Ectodermal cell (in vitro differentiated cells): ENCODE results near the gene CEMIP2.
A peak's percentile ranks its signal among the peaks of the same experiment; 100 is the strongest.

Experiments used
- H3K27ac ChIP-seq: 2 replicates; pipeline ENCODE4 v1.7.0; 2013; ENCODE audit warnings: mild to moderate bottlenecking, low read depth, low read length; ENCODE audit not compliant: insufficient read depth, poor library complexity, severe bottlenecking
- H3K27me3 ChIP-seq: 2 replicates; pipeline ENCODE4 v1.7.0; 2013; ENCODE audit warnings: mild to moderate bottlenecking, low read length; ENCODE audit not compliant: insufficient read depth, control insufficient read depth, poor library complexity, severe bottlenecking
- H3K36me3 ChIP-seq: one replicate; pipeline ENCODE4 v1.7.0; 2013; ENCODE audit warnings: low read length; ENCODE audit not compliant: control insufficient read depth, insufficient read depth
- H3K4me1 ChIP-seq: one replicate; pipeline ENCODE4 v1.7.0; 2013; ENCODE audit warnings: low read length; ENCODE audit not compliant: control insufficient read depth, insufficient read depth
- H3K4me3 ChIP-seq: 2 replicates; pipeline ENCODE4 v1.7.0; 2013; ENCODE audit warnings: low read depth, low read length, control low read depth; ENCODE audit not compliant: insufficient read depth
- H3K9me3 ChIP-seq: 2 replicates; pipeline ENCODE4 v1.7.0; 2013; ENCODE audit warnings: mild to moderate bottlenecking, low read length, moderate library complexity; ENCODE audit not compliant: control insufficient read depth
- WGBS, 2 experiments: methylation state at CpG; one replicate each; pipeline ENCODE4 v1.1.7; 2013; ENCODE audit warnings: missing lambda C conversion rate in 2 of 2; 5-methylcytosine and 5-hydroxymethylcytosine counted together

The CEMIP2 gene

GRCh38 chr9:71762900-71763653, 5.2 kb downstream of the CEMIP2 start:
- Histone ChIP-seq H3K27ac (no peak overlapping the region), H3K4me3 (no peak overlapping the region), H3K4me1 (peaks cover 39% of the 10 kb centered on the region), H3K27me3 (no peaks in the 10 kb centered on the region), H3K36me3 (no peaks in the 10 kb centered on the region), H3K9me3 (no peaks in the 10 kb centered on the region)
- 71 to 75% methylated on average over 2 of the region's 2 CpGs for WGBS, 2 experiments

DNA sequence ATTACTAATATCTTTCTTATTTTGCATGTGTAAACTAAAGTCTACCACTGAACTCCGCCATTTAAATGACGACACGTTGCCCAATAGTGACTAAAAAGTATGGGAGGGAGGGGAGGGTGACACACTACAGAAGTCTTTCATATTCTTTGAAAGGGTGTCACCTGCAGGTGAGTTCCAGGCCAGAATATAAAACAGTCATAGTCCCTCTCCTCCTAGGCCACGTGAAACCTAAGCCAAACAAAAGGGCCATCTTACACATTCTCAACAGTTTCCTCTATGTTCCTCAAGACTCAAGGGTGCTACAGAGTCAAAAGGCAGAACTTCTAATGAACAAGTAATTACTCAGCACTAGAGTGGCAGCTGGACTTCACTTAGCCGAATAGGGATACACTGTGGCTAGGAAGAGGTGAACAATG, 6.4 kb downstream of the CEMIP2 start:
- H3K27me3 ChIP-seq = no peaks in the 10 kb centered on the region
- H3K36me3 ChIP-seq = no peaks in the 10 kb centered on the region
- H3K4me1 ChIP-seq = peaks cover 46% of the 10 kb centered on the region
- WGBS, 2 experiments = 73 to 77% methylated on average over 5 of the region's 5 CpGs
- no peaks in the 10 kb centered on the region for H3K9me3 ChIP-seq
- no peak overlapping the region for H3K27ac ChIP-seq
- no peak overlapping the region for H3K4me3 ChIP-seq

DNA sequence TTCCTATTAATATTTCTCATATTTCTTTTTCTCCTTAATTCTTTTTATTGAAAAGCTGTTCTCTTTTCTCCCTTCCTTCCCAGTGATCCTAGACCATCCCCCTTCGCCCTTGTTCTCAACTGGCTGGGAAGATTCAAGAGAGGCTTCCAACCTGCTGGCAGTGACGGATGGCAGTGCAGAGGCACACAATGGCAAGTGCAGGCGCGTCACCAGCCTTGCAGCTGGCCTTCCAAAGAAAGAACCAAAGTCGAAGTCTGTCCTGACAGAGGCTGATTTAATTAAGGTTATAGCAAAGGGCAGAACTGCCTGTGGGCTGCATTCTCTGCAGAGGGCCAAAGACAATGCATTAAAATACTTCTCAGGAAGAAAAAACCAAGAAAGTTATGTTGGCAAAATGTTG, 7.4 kb downstream of the CEMIP2 start:
- Histone ChIP-seq H3K4me3 (no peak overlapping the region), H3K4me1 (peaks cover 50% of the 10 kb centered on the region), H3K36me3 (no peaks in the 10 kb centered on the region), H3K27me3 (no peaks in the 10 kb centered on the region), H3K27ac (peak overlapping the region; percentile 83), H3K9me3 (no peaks in the 10 kb centered on the region)
- WGBS, 2 experiments = 7% methylated on average over 5 of the region's 5 CpGs

GRCh38 chr9:71758785-71759184, 9.5 kb downstream of the CEMIP2 start:
- H3K4me3 ChIP-seq = peak overlapping the region; percentile 5
- H3K27me3 ChIP-seq = no peaks in the 10 kb centered on the region
- H3K4me1 ChIP-seq = peaks cover 42% of the 10 kb centered on the region
- no peaks in the 10 kb centered on the region for H3K9me3 ChIP-seq
- WGBS, 2 experiments = 32 to 43% methylated on average over 2 of the region's 2 CpGs
- no peaks in the 10 kb centered on the region for H3K36me3 ChIP-seq
- H3K27ac ChIP-seq = no peak overlapping the region

- H3K4me3 ChIP-seq = peak overlapping the region; percentile 18
Measured at GRCh38 chr9:71758277-71758676, 10.0 kb downstream of the CEMIP2 start.

DNA sequence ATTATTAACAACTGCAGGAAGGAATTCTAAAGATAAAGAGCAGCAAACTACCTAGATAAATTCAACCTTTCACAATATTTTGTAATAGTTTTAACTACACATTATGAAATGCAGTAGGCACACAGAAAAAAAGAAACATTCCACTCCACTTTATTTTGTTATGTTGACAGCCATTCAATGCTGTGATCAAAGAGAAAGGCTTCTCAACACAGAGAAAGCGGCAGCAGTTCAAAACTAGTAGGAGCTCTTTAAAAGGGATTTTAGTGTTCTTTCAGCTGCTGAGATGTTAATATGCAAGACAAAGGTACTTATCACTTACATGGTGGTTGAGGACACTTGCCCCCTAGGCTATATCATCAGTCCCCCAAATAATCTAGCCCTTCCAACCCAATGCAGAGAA, 11.6 kb downstream of the CEMIP2 start:
- Histone ChIP-seq H3K36me3 (no peaks in the 10 kb centered on the region), H3K27ac (peak overlapping the region; percentile 70), H3K4me3 (peak overlapping the region; percentile 23), H3K4me1 (peaks cover 51% of the 10 kb centered on the region), H3K27me3 (no peaks in the 10 kb centered on the region), H3K9me3 (no peaks in the 10 kb centered on the region)
- 0 to 4% methylated on average over 1 of the region's 1 CpG for WGBS, 2 experiments

More at GRCh38 chr9:71758277-71758676, 10.0 kb downstream of the CEMIP2 start:
- peak overlapping the region; percentile 44 for H3K27ac ChIP-seq
- no peaks in the 10 kb centered on the region for H3K36me3 ChIP-seq
- H3K4me1 ChIP-seq = peaks cover 43% of the 10 kb centered on the region
- WGBS, 2 experiments = 8 to 12% methylated on average over 4 of the region's 4 CpGs
- no peaks in the 10 kb centered on the region for H3K27me3 ChIP-seq
- H3K9me3 ChIP-seq = no peaks in the 10 kb centered on the region

- H3K9me3 ChIP-seq = no peaks in the 10 kb centered on the region
- H3K27ac ChIP-seq = no peak overlapping the region
- no peak overlapping the region for H3K4me3 ChIP-seq
- WGBS, 2 experiments = 80 to 100% methylated on average over 1 of the region's 1 CpG
- peaks cover 48% of the 10 kb centered on the region for H3K4me1 ChIP-seq
- no peaks in the 10 kb centered on the region for H3K27me3 ChIP-seq
- H3K36me3 ChIP-seq = no peaks in the 10 kb centered on the region
Measured at GRCh38 chr9:71755869-71756268, 12.4 kb downstream of the CEMIP2 start.

GRCh38 chr9:71755230-71755629, 13.1 kb downstream of the CEMIP2 start:
- peaks cover 42% of the 10 kb centered on the region for H3K4me1 ChIP-seq
- H3K9me3 ChIP-seq = no peaks in the 10 kb centered on the region
- H3K36me3 ChIP-seq = peaks cover under 1% of the 10 kb centered on the region
- H3K27me3 ChIP-seq = no peaks in the 10 kb centered on the region
- no peak overlapping the region for H3K27ac ChIP-seq
- 77 to 89% methylated on average over 2 of the region's 2 CpGs for WGBS, 2 experiments
- H3K4me3 ChIP-seq = no peak overlapping the region

DNA sequence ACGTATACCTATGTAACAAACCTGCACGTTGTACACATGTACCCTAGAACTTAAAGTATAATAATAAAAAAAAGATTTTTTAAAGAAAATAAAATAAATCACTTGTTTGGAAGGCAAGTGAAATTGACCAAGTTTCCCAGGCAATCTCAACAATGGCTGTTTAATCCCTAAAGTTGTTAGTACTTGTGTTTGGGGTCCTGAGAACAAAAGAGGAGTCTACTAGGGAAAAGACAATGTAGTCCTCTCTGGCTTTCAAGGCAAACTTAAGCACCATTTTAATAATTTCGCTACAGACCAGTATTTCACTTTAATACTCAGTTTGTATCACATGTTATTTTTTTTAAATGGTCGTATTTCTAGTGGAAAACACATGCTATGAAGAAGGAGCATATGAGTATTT, 14.2 kb downstream of the CEMIP2 start:
- Histone ChIP-seq H3K27me3 (no peaks in the 10 kb centered on the region), H3K36me3 (peaks cover 11% of the 10 kb centered on the region), H3K9me3 (no peaks in the 10 kb centered on the region), H3K27ac (peak overlapping the region; percentile 41), H3K4me1 (peaks cover 37% of the 10 kb centered on the region), H3K4me3 (no peak overlapping the region)
- WGBS, 2 experiments = 71% methylated on average over 1 of the region's 4 CpGs; no CpG with 5 or more reads in 1 of the 2 experiments

DNA sequence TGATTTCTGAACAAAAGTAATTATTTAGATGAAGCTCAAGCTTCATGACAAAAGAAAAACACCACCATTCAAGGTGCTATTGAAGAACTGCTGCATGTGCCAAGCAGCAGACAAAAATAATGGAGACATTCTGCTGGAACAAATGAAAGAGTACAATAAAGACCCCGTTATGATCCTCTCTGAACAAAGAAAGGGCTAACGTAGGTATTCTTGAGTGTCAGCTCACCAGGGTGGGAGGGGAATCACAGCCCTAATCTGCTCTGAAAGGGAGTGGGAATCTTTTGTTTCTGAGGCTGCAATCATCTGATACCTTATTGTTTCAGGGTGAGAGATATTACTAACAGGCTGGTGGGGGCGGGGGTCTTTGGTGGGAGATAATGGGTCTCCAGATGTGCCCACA, 15.4 kb downstream of the CEMIP2 start:
- WGBS, 2 experiments = 16 to 17% methylated on average over 3 of the region's 3 CpGs
- Histone ChIP-seq H3K27me3 (no peaks in the 10 kb centered on the region), H3K4me1 (peaks cover 28% of the 10 kb centered on the region), H3K9me3 (no peaks in the 10 kb centered on the region), H3K27ac (peak overlapping the region; percentile 89), H3K36me3 (peaks cover 23% of the 10 kb centered on the region), H3K4me3 (no peak overlapping the region)
